Neural cell (in vitro differentiated cells): ENCODE results near the gene PLA2G4F. TPM values are rescaled to one million over a fixed set of nuclear protein-coding genes. Genes with fewer than 3 reads are reported as not detected.

Experiments used
- H2AFZ ChIP-seq: fragments of 200-600, 300-800 bp; sonication (generic), shearing (Covaris generic); 2 replicates; pipeline ENCODE4 v1.6.0; 2014; ENCODE audit warnings: low read depth, mild to moderate bottlenecking, antibody characterized with exemption, low read length, moderate library complexity
- H3F3A ChIP-seq: fragments of 200-600 bp; shearing (Covaris generic); 2 replicates; pipeline ENCODE4 v1.6.1; 2016; ENCODE audit warnings: mild to moderate bottlenecking, moderate library complexity, mixed read lengths, antibody characterized with exemption, low read length; ENCODE audit not compliant: insufficient read depth, poor library complexity, severe bottlenecking
- H3K27ac ChIP-seq: fragments of 200-600, 300-800 bp; sonication (generic), shearing (Covaris generic); 2 replicates; pipeline ENCODE4 v1.5.1; 2014; ENCODE audit warnings: mild to moderate bottlenecking, low read length, moderate library complexity
- H3K27me3 ChIP-seq: fragments of 300-800, 200-600 bp; sonication (generic), shearing (Covaris generic); 2 replicates; pipeline ENCODE4 v1.6.0; 2014; ENCODE audit warnings: mild to moderate bottlenecking, low read depth, low read length, moderate library complexity; ENCODE audit not compliant: insufficient read depth
- H3K36me3 ChIP-seq: fragments of 300-800, 200-600 bp; sonication (generic), shearing (Covaris generic); 2 replicates; pipeline ENCODE4 v1.5.1; 2014; ENCODE audit warnings: mild to moderate bottlenecking, antibody characterized with exemption, low read length, moderate library complexity; ENCODE audit not compliant: insufficient read depth
- H3K4me2 ChIP-seq: fragments of 300-800, 200-600 bp; sonication (generic), shearing (Covaris generic); 2 replicates; pipeline ENCODE4 v1.6.0; 2014; ENCODE audit warnings: mild to moderate bottlenecking, low read length
- H3K4me3 ChIP-seq: fragments of 300-800, 200-600 bp; sonication (generic), shearing (Covaris generic); 2 replicates; pipeline ENCODE4 v1.5.1; 2014; ENCODE audit warnings: mild to moderate bottlenecking, low read length, moderate library complexity
- H3K79me2 ChIP-seq: fragments of 200-600 bp; shearing (Covaris generic); replicated peaks from 2 replicates; pipeline ENCODE4 v1.6.0; 2014; ENCODE audit warnings: mild to moderate bottlenecking, low read length, moderate library complexity; ENCODE audit not compliant: insufficient read depth
- H3K9ac ChIP-seq: fragments of 300-800, 200-600 bp; sonication (generic), shearing (Covaris generic); 2 replicates; pipeline ENCODE4 v1.6.1; 2016; ENCODE audit warnings: mild to moderate bottlenecking, low read length, mixed read lengths
- H3K9me2 ChIP-seq: fragments of 200-600 bp; shearing (Covaris generic); 2 replicates; pipeline ENCODE4 v1.6.1; 2016; ENCODE audit warnings: mild to moderate bottlenecking, low read length, mixed read lengths; ENCODE audit not compliant: insufficient read depth
- H3K9me3 ChIP-seq: fragments of 200-600, 300-800 bp; sonication (generic), shearing (Covaris generic); 2 replicates; pipeline ENCODE4 v1.6.1; 2016; ENCODE audit warnings: mild to moderate bottlenecking, mixed run types, low read length, moderate library complexity, mixed read lengths
- H4K20me1 ChIP-seq: fragments of 200-600 bp; shearing (Covaris generic); 2 replicates; pipeline ENCODE4 v1.6.1; 2016; ENCODE audit warnings: mild to moderate bottlenecking, mixed run types; ENCODE audit not compliant: insufficient read depth
- EP300 ChIP-seq: fragments of 450-650 bp; conservative IDR thresholded peaks from 2 replicates; pipeline ENCODE4 v1.6.1; 2014; ENCODE audit warnings: antibody characterized with exemption, mild to moderate bottlenecking, moderate library complexity; ENCODE audit not compliant: poor library complexity, severe bottlenecking
- EZH2 ChIP-seq: fragments of 200-600, 300-800 bp; shearing (Covaris generic), sonication (generic); IDR thresholded peaks from 2 replicates; pipeline ENCODE4 v1.6.1; 2014; ENCODE audit warnings: antibody characterized with exemption, low read length, borderline replicate concordance, mild to moderate bottlenecking; ENCODE audit not compliant: insufficient read depth, poor library complexity, severe bottlenecking
- POLR2AphosphoS5 ChIP-seq: IDR thresholded peaks from 2 replicates; pipeline ENCODE4 v1.6.1; 2012
- RAD21 ChIP-seq: fragments of 450-650 bp; conservative IDR thresholded peaks from 2 replicates; pipeline ENCODE4 v1.6.1; 2014; ENCODE audit warnings: antibody characterized with exemption, mild to moderate bottlenecking, moderate library complexity
- SMC3 ChIP-seq: fragments of 450-650 bp; conservative IDR thresholded peaks from 2 replicates; pipeline ENCODE4 v1.6.1; 2014; ENCODE audit warnings: antibody characterized with exemption, mild to moderate bottlenecking, moderate library complexity; ENCODE audit not compliant: poor library complexity
- TAF1 ChIP-seq: IDR thresholded peaks from 2 replicates; pipeline ENCODE4 v1.6.1; 2012; ENCODE audit warnings: low read depth
- polyA plus RNA-seq: library from polyadenylated mRNA; depleted of rRNA; stranded (reverse); fragments of >200 nt; gene quantifications from 2 replicates; pipeline ENCODE4 v1.2.3, GENCODE V29; 2014
- TF ChIP-seq, protein P1 (sequence below): fragments of 450-650 bp; IDR thresholded peaks from 2 replicates; pipeline ENCODE4 v1.5.1; 2014; ENCODE audit warnings: antibody characterized with exemption, mild to moderate bottlenecking, moderate library complexity; ENCODE audit not compliant: poor library complexity, severe bottlenecking
- TF ChIP-seq, protein P2 (sequence below): IDR thresholded peaks from 2 replicates; pipeline ENCODE4 v1.6.1; 2012; ENCODE audit warnings: borderline replicate concordance

Gene PLA2G4F
- polyA plus RNA-seq, 1 donor from 2014 or later, result not detected

DNA sequence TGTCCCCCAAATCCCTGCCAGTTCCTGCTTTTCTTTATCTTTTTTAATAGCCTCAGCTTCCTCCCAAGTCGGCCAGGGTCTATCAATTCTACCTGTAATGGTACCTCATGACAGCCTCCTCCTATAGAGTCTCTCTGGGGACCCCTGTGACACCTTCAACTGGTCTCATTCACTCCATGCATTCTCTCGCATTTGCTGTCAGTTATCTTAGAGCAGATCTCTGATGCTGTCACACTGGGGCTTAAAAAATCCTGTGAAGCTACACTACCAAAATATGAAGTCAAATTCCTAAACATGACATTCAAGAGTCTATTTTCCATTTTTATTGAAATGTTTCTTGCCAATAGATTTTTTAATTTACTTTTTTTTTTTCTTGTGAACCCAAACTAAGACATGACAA lies 46.2 kb upstream of the PLA2G4F start:
- peak overlapping the region; percentile 38 for H3K9ac ChIP-seq
- no peaks in the 10 kb centered on the region for H4K20me1 ChIP-seq
- no peak overlapping the region for H2AFZ ChIP-seq
- H3K36me3 ChIP-seq, result no peaks in the 10 kb centered on the region
- TF ChIP-seq EZH2, result no peak
- TF ChIP-seq POLR2AphosphoS5, result peak; percentile 35
- TF ChIP-seq EP300, result peak; percentile 77
- TF ChIP-seq, protein P1, sequence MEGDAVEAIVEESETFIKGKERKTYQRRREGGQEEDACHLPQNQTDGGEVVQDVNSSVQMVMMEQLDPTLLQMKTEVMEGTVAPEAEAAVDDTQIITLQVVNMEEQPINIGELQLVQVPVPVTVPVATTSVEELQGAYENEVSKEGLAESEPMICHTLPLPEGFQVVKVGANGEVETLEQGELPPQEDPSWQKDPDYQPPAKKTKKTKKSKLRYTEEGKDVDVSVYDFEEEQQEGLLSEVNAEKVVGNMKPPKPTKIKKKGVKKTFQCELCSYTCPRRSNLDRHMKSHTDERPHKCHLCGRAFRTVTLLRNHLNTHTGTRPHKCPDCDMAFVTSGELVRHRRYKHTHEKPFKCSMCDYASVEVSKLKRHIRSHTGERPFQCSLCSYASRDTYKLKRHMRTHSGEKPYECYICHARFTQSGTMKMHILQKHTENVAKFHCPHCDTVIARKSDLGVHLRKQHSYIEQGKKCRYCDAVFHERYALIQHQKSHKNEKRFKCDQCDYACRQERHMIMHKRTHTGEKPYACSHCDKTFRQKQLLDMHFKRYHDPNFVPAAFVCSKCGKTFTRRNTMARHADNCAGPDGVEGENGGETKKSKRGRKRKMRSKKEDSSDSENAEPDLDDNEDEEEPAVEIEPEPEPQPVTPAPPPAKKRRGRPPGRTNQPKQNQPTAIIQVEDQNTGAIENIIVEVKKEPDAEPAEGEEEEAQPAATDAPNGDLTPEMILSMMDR, result no peak
- no peak overlapping the region for H3K4me2 ChIP-seq
- peaks cover 22% of the 10 kb centered on the region for H3K79me2 ChIP-seq
- no peaks in the 10 kb centered on the region for H3K9me2 ChIP-seq
- peak overlapping the region; percentile 65 for H3K27ac ChIP-seq
- H3K4me3 ChIP-seq, result peak overlapping the region; percentile 38
- no peaks in the 10 kb centered on the region for H3F3A ChIP-seq
- H3K27me3 ChIP-seq, result no peaks in the 10 kb centered on the region
- H3K9me3 ChIP-seq, result no peaks in the 10 kb centered on the region

DNA sequence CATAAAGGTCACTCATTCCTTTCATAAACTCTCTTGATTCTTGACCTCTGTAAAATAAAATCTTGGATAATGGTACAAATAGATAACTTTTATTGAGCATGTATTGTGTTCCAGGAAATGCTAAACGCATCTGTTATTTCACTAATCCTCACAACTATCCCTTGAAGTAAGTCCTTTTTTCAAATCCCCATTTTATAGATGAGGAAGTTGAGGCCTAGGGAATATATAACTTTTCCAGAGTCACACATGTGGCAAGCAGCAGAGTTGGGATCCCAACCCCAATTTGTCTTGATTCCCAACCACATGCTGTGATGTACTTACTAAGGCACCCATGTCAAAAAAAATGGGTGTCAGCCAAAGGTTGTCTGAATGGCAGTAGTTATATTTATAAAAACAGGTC lies 45.4 kb upstream of the PLA2G4F start:
- Histone ChIP-seq H3K4me3 (peak overlapping the region; percentile 38), H3K9me2 (no peaks in the 10 kb centered on the region), H3K79me2 (peaks cover 14% of the 10 kb centered on the region), H3K36me3 (no peaks in the 10 kb centered on the region), H4K20me1 (no peaks in the 10 kb centered on the region), H3K27ac (peak overlapping the region; percentile 65), H3K9me3 (no peaks in the 10 kb centered on the region), H2AFZ (no peak overlapping the region), H3K27me3 (no peaks in the 10 kb centered on the region), H3K4me2 (no peak overlapping the region), H3F3A (no peaks in the 10 kb centered on the region), H3K9ac (no peak overlapping the region)
- no peak for TF ChIP-seq RAD21
- no peak for TF ChIP-seq EP300
- TF ChIP-seq, protein P2, sequence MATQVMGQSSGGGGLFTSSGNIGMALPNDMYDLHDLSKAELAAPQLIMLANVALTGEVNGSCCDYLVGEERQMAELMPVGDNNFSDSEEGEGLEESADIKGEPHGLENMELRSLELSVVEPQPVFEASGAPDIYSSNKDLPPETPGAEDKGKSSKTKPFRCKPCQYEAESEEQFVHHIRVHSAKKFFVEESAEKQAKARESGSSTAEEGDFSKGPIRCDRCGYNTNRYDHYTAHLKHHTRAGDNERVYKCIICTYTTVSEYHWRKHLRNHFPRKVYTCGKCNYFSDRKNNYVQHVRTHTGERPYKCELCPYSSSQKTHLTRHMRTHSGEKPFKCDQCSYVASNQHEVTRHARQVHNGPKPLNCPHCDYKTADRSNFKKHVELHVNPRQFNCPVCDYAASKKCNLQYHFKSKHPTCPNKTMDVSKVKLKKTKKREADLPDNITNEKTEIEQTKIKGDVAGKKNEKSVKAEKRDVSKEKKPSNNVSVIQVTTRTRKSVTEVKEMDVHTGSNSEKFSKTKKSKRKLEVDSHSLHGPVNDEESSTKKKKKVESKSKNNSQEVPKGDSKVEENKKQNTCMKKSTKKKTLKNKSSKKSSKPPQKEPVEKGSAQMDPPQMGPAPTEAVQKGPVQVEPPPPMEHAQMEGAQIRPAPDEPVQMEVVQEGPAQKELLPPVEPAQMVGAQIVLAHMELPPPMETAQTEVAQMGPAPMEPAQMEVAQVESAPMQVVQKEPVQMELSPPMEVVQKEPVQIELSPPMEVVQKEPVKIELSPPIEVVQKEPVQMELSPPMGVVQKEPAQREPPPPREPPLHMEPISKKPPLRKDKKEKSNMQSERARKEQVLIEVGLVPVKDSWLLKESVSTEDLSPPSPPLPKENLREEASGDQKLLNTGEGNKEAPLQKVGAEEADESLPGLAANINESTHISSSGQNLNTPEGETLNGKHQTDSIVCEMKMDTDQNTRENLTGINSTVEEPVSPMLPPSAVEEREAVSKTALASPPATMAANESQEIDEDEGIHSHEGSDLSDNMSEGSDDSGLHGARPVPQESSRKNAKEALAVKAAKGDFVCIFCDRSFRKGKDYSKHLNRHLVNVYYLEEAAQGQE, result no peak

GRCh38 chr15:42199126-42199525 lies 42.7 kb upstream of the PLA2G4F start:
- TF ChIP-seq POLR2AphosphoS5 (no peak), EP300 (no peak), TAF1 (no peak), EZH2 (no peak), SMC3 (no peak)
- TF ChIP-seq, protein P1, result no peak
- Histone ChIP-seq H3K9me2 (no peaks in the 10 kb centered on the region), H3K36me3 (no peaks in the 10 kb centered on the region), H4K20me1 (no peaks in the 10 kb centered on the region), H3K27ac (no peak overlapping the region), H3F3A (no peaks in the 10 kb centered on the region), H2AFZ (no peak overlapping the region), H3K27me3 (no peaks in the 10 kb centered on the region), H3K9me3 (no peaks in the 10 kb centered on the region), H3K4me3 (no peak overlapping the region), H3K9ac (no peak overlapping the region), H3K79me2 (peaks cover 11% of the 10 kb centered on the region), H3K4me2 (no peak overlapping the region)
